Kidney epithelial cell (primary cell): ENCODE measurements around the gene CLMN. TPM values are rescaled to one million over a fixed set of nuclear protein-coding genes. Genes with fewer than 3 reads are reported as not detected.

Experiments
- DNase-seq: peaks from one replicate; pipeline ENCODE4 v3.0.0-alpha.2; 2010; ENCODE audit warnings: low read depth
- H3K27me3 ChIP-seq: 2 replicates; pipeline ENCODE4 v1.6.0; 2011; ENCODE audit warnings: low read length; ENCODE audit not compliant: control insufficient read depth, insufficient read depth
- H3K36me3 ChIP-seq: 2 replicates; pipeline ENCODE4 v1.5.1; 2011; ENCODE audit warnings: low read length; ENCODE audit not compliant: control insufficient read depth, insufficient read depth
- H3K4me3 ChIP-seq: 2 replicates; pipeline ENCODE4 v1.5.1; 2011; ENCODE audit warnings: low read depth, mild to moderate bottlenecking, control low read depth, low read length
- CTCF ChIP-seq: IDR thresholded peaks from 2 replicates; pipeline ENCODE4 v1.5.1; 2011; ENCODE audit warnings: mild to moderate bottlenecking, moderate library complexity, low read length, control low read depth, inconsistent platforms; ENCODE audit not compliant: insufficient read depth, poor library complexity, severe bottlenecking
- total RNA-seq: library from RNA; depleted of rRNA; stranded (reverse); fragments of >200 nt; gene quantifications from 2 replicates; pipeline ENCODE4 v1.2.3, GENCODE V29; 2015

The CLMN gene
- total RNA-seq, 1 donor from 2014 or later, result 9.8 TPM

- no peak for TF ChIP-seq CTCF
- no peaks in the 10 kb centered on the region for H3K36me3 ChIP-seq
- no peaks in the 10 kb centered on the region for H3K27me3 ChIP-seq
- H3K4me3 ChIP-seq, result no peak overlapping the region
- DNase-seq, result no peak
Measured at GRCh38 chr14:95196826-95197545, 122.7 kb downstream of the CLMN start.

- Histone ChIP-seq H3K27me3 (no peaks in the 10 kb centered on the region), H3K36me3 (no peaks in the 10 kb centered on the region), H3K4me3 (no peak overlapping the region)
- no peak for DNase-seq
- no peak for TF ChIP-seq CTCF
Measured at GRCh38 chr14:95196268-95196667, 123.4 kb downstream of the CLMN start.

- no peak overlapping the region for H3K4me3 ChIP-seq
- no peaks in the 10 kb centered on the region for H3K36me3 ChIP-seq
- DNase-seq, result no peak
- TF ChIP-seq CTCF, result no peak
- H3K27me3 ChIP-seq, result no peaks in the 10 kb centered on the region
Measured at GRCh38 chr14:95195031-95195430, 124.7 kb downstream of the CLMN start.

- Histone ChIP-seq H3K27me3 (no peaks in the 10 kb centered on the region), H3K36me3 (no peaks in the 10 kb centered on the region)
- no peak for TF ChIP-seq CTCF
Measured at GRCh38 chr14:95193081-95193480, 126.6 kb downstream of the CLMN start.

GRCh38 chr14:95192311-95192710, 127.4 kb downstream of the CLMN start:
- Histone ChIP-seq H3K36me3 (no peaks in the 10 kb centered on the region), H3K27me3 (no peaks in the 10 kb centered on the region), H3K4me3 (no peak overlapping the region)
- no peak for TF ChIP-seq CTCF
- DNase-seq, result no peak

More at GRCh38 chr14:95193081-95193480, 126.6 kb downstream of the CLMN start:
- no peak for DNase-seq
- H3K4me3 ChIP-seq, result no peak overlapping the region
